ENCODE data around the gene HERPUD1.

- TF ChIP-seq CTCF (IDR thresholded peaks at IDR 0.05) (no peak), POLR2A (IDR thresholded peaks at IDR 0.05) (no peak)
Measured at GRCh38 chr16:56935201-56935600, 3.3 kb downstream of the HERPUD1 start.

Data from uterus (tissue), 2 donors.